WTC11 (cell line): ENCODE measurements around the gene CEBPG. TPM values are rescaled to one million over a fixed set of nuclear protein-coding genes. Genes with fewer than 3 reads are reported as not detected.
A peak's percentile ranks its signal among the peaks of the same experiment; 100 is the strongest.

Source experiments
- ATAC-seq: fragments of 200-7000 bp; cut with Tn5 transposase; 2 replicates; pipeline ENCODE4 v1.10.0; 2021; ENCODE audit warnings: mild to moderate bottlenecking, moderate library complexity
- CTCF ChIA-PET: fragments of 300-600 bp; sonication (Branson Sonifier 250); formaldehyde crosslinking; loops from one replicate; lab custom pipeline; 2021; ENCODE audit warnings: antibody characterized with exemption; lab: Charles Lee
- POLR2A ChIA-PET: fragments of 350-600 bp; sonication (Branson Sonifier 250); formaldehyde crosslinking; loops from one replicate; lab custom pipeline; 2021; ENCODE audit warnings: antibody characterized with exemption; lab: Charles Lee
- DNase-seq: peaks from one replicate; pipeline ENCODE4 v3.0.0; 2021; ENCODE audit warnings: low spot score
- H3K27ac Mint-ChIP-seq: 2 replicates; pipeline ENCODE4 v1.8.0; 2021; ENCODE audit warnings: mixed read lengths
- H3K27me3 Mint-ChIP-seq: 2 replicates; pipeline ENCODE4 v1.8.0; 2021; ENCODE audit warnings: low read depth, mild to moderate bottlenecking, moderate library complexity, mixed read lengths
- H3K36me3 Mint-ChIP-seq: 2 replicates; pipeline ENCODE4 v1.8.0; 2021; ENCODE audit warnings: mixed read lengths
- H3K4me1 Mint-ChIP-seq: 2 replicates; pipeline ENCODE4 v1.8.0; 2022; ENCODE audit warnings: mixed read lengths
- H3K4me3 Mint-ChIP-seq: 2 replicates; pipeline ENCODE4 v1.8.0; 2021; ENCODE audit warnings: mild to moderate bottlenecking, moderate library complexity, mixed read lengths
- H3K9me3 Mint-ChIP-seq: 2 replicates; pipeline ENCODE4 v1.8.0; 2021; ENCODE audit warnings: mixed read lengths
- ATF1 ChIP-seq: sonication (generic); formaldehyde crosslinking; IDR thresholded peaks from 2 replicates; pipeline ENCODE4 v1.8.1; 2023; ENCODE audit warnings: mild to moderate bottlenecking, moderate library complexity, missing genetic modification reagents
- ATF2 ChIP-seq: sonication (generic); formaldehyde crosslinking; IDR thresholded peaks from 2 replicates; pipeline ENCODE4 v1.8.1; 2022; ENCODE audit warnings: low read depth, missing genetic modification reagents, borderline replicate concordance
- E2F4 ChIP-seq: sonication (generic); formaldehyde crosslinking; IDR thresholded peaks from 2 replicates; pipeline ENCODE4 v1.8.1; 2022; ENCODE audit warnings: low read depth, mild to moderate bottlenecking, moderate library complexity, missing genetic modification reagents, borderline replicate concordance
- E2F5 ChIP-seq: sonication (generic); formaldehyde crosslinking; IDR thresholded peaks from 2 replicates; pipeline ENCODE4 v1.8.1; 2022; ENCODE audit warnings: mild to moderate bottlenecking, moderate library complexity, missing genetic modification reagents
- ERG ChIP-seq: fragments of 250-450 bp; sonication (Bioruptor Pico); IDR thresholded peaks from 2 replicates; pipeline ENCODE4 v1.8.0; 2021; ENCODE audit warnings: mild to moderate bottlenecking
- ETV6 ChIP-seq: sonication (generic); formaldehyde crosslinking; IDR thresholded peaks from 2 replicates; pipeline ENCODE4 v1.8.1; 2022; ENCODE audit warnings: mild to moderate bottlenecking, missing genetic modification reagents
- FOXK1 ChIP-seq: sonication (generic); formaldehyde crosslinking; IDR thresholded peaks from 2 replicates; pipeline ENCODE4 v1.8.0; 2022; ENCODE audit warnings: mild to moderate bottlenecking, moderate library complexity, missing genetic modification reagents
- FOXP4 ChIP-seq: sonication (generic); formaldehyde crosslinking; IDR thresholded peaks from 2 replicates; pipeline ENCODE4 v1.8.0; 2022; ENCODE audit warnings: mild to moderate bottlenecking, missing genetic modification reagents
- IRF1 ChIP-seq: sonication (generic); formaldehyde crosslinking; IDR thresholded peaks from 2 replicates; pipeline ENCODE4 v1.8.0; 2023; ENCODE audit warnings: missing genetic modification reagents
- JUN ChIP-seq: sonication (generic); formaldehyde crosslinking; IDR thresholded peaks from 2 replicates; pipeline ENCODE4 v1.8.0; 2023; ENCODE audit warnings: mild to moderate bottlenecking, missing genetic modification reagents
- MAX ChIP-seq: sonication (generic); formaldehyde crosslinking; IDR thresholded peaks from 2 replicates; pipeline ENCODE4 v1.8.0; 2022; ENCODE audit warnings: mild to moderate bottlenecking, missing genetic modification reagents
- MXD4 ChIP-seq: fragments of 250-450 bp; sonication (Bioruptor Pico); IDR thresholded peaks from 2 replicates; pipeline ENCODE4 v1.8.0; 2021; ENCODE audit warnings: mild to moderate bottlenecking, moderate library complexity, borderline replicate concordance
- NFATC4 ChIP-seq: fragments of 250-450 bp; sonication (Bioruptor Pico); IDR thresholded peaks from 2 replicates; pipeline ENCODE4 v1.9.0; 2021; ENCODE audit warnings: mild to moderate bottlenecking
- NFYB ChIP-seq: sonication (generic); formaldehyde crosslinking; conservative IDR thresholded peaks from 2 replicates; pipeline ENCODE4 v1.8.0; 2022; ENCODE audit warnings: low read depth, missing genetic modification reagents
- OVOL2 ChIP-seq: fragments of 250-450 bp; sonication (Bioruptor Pico); IDR thresholded peaks from 2 replicates; pipeline ENCODE4 v1.9.0; 2021; ENCODE audit warnings: mild to moderate bottlenecking, borderline replicate concordance
- SOX15 ChIP-seq: fragments of 250-450 bp; sonication (Bioruptor Pico); IDR thresholded peaks from 2 replicates; pipeline ENCODE4 v1.9.0; 2021; ENCODE audit warnings: mild to moderate bottlenecking
- SP1 ChIP-seq: sonication (generic); formaldehyde crosslinking; conservative IDR thresholded peaks from 2 replicates; pipeline ENCODE4 v1.8.1; 2022; ENCODE audit warnings: missing genetic modification reagents
- TEAD4 ChIP-seq: sonication (generic); formaldehyde crosslinking; IDR thresholded peaks from 2 replicates; pipeline ENCODE4 v1.8.0; 2022; ENCODE audit warnings: mild to moderate bottlenecking, missing genetic modification reagents
- TP53 ChIP-seq: sonication (generic); formaldehyde crosslinking; IDR thresholded peaks from 2 replicates; pipeline ENCODE4 v1.8.1; 2023; ENCODE audit warnings: mild to moderate bottlenecking, missing genetic modification reagents
- ZNF121 ChIP-seq: sonication (generic); formaldehyde crosslinking; IDR thresholded peaks from 2 replicates; pipeline ENCODE4 v1.8.0; 2023; ENCODE audit warnings: missing genetic modification reagents
- ZNF138 ChIP-seq: sonication (generic); formaldehyde crosslinking; conservative IDR thresholded peaks from 2 replicates; pipeline ENCODE4 v1.8.1; 2022; ENCODE audit warnings: mild to moderate bottlenecking, moderate library complexity, missing genetic modification reagents
- ZNF512 ChIP-seq: sonication (generic); formaldehyde crosslinking; IDR thresholded peaks from 2 replicates; pipeline ENCODE4 v1.8.1; 2022; ENCODE audit warnings: missing genetic modification reagents, borderline replicate concordance
- total RNA-seq: library from RNA; stranded (reverse); gene quantifications from 3 replicates; pipeline ENCODE4 v1.2.3, GENCODE V29; 2021

Gene CEBPG
- total RNA-seq, 1 experiment from 2014 or later: 33.1 TPM

- TF ChIP-seq MAX: peak; percentile 44; the same call in 1 of the 2 replicates
- no peak; the same call in 1 of the 2 replicates for TF ChIP-seq FOXP4 (CRISPR knock-in tag)
- TF ChIP-seq FOXK1 (CRISPR knock-in tag): peak; percentile 20; the same call in 1 of the 2 replicates
- no peak for TF ChIP-seq ZNF512 (CRISPR knock-in tag)
- no peak for TF ChIP-seq ATF1 (CRISPR knock-in tag)
- TF ChIP-seq E2F4: no peak
- peak; percentile 80; the same call in 1 of the 2 replicates for TF ChIP-seq SP1 (CRISPR knock-in tag)
- TF ChIP-seq MXD4: no peak
- TF ChIP-seq ZNF121 (CRISPR knock-in tag): no peak
Measured at GRCh38 chr19:33373453-33374235, at the start of gene CEBPG (continued).

GRCh38 chr19:33324628-33325027, 48.9 kb upstream of the CEBPG start:
- CTCF ChIA-PET: interaction anchor here (1.0 kb wide), 1 partner anchor 48 kb away, joined by 5 read pairs; no protein-coding TSS in a partner anchor
- peaks cover 38% of the 10 kb centered on the region for H3K9me3 Mint-ChIP-seq
- no peaks in the 10 kb centered on the region for H3K4me1 Mint-ChIP-seq
- peaks cover 3% of the 10 kb centered on the region; the same call in 1 of the 2 replicates for H3K27me3 Mint-ChIP-seq
- POLR2A ChIA-PET: interaction anchor here (0.7 kb wide), 2 partner anchors 26 to 113 kb away, joined by 3 to 5 read pairs; no protein-coding TSS in a partner anchor
- TF ChIP-seq ATF2: no peak
- TF ChIP-seq ZNF121 (CRISPR knock-in tag): peak; percentile 28; the same call in 1 of the 2 replicates
- ATAC-seq: no peak
- peaks cover 17% of the 10 kb centered on the region for H3K36me3 Mint-ChIP-seq
- H3K27ac Mint-ChIP-seq: no peak overlapping the region
- no peak for DNase-seq
- no peak overlapping the region for H3K4me3 Mint-ChIP-seq

GRCh38 chr19:33325920-33326319, 47.6 kb upstream of the CEBPG start:
- peaks cover 29% of the 10 kb centered on the region for H3K9me3 Mint-ChIP-seq
- ATAC-seq (no peak), DNase-seq (no peak)
- ChIA-PET CTCF (no interaction called here), POLR2A (no interaction called here)
- H3K4me3 Mint-ChIP-seq: no peak overlapping the region
- H3K27ac Mint-ChIP-seq: no peak overlapping the region
- H3K36me3 Mint-ChIP-seq: peaks cover 12% of the 10 kb centered on the region
- peaks cover 3% of the 10 kb centered on the region; the same call in 1 of the 2 replicates for H3K27me3 Mint-ChIP-seq
- H3K4me1 Mint-ChIP-seq: peaks cover 3% of the 10 kb centered on the region; the same call in 1 of the 2 replicates
- TF ChIP-seq ERG (no peak), NFATC4 (no peak), JUN (CRISPR knock-in tag) (no peak), E2F4 (no peak), TP53 (CRISPR knock-in tag) (no peak), OVOL2 (CRISPR knock-in tag) (no peak), SOX15 (no peak), ETV6 (CRISPR knock-in tag) (no peak), FOXK1 (CRISPR knock-in tag) (no peak), IRF1 (CRISPR knock-in tag) (no peak), TEAD4 (CRISPR knock-in tag) (no peak), ZNF138 (CRISPR knock-in tag) (no peak), NFYB (CRISPR knock-in tag) (no peak), E2F5 (no peak)
